T1000 (cell line): ENCODE results near the gene ZNF580.

Experiments used
- DNase-seq: peaks from one replicate; lab custom pipeline; 2025; ENCODE audit warnings: mixed read lengths; lab: John Stamatoyannopoulos, UW

Gene ZNF580

GRCh38 chr19:55679343-55680257, 38.8 kb downstream of the ZNF580 start:
- no peak for DNase-seq

- no peak for DNase-seq
These were observed 39.7 kb downstream of the ZNF580 start for GRCh38 chr19:55680339-55681130.

GRCh38 chr19:55681131-55682092, 40.6 kb downstream of the ZNF580 start:
- DNase-seq = no peak

GRCh38 chr19:55683449-55684261, 42.9 kb downstream of the ZNF580 start:
- DNase-seq = no peak

- no peak for DNase-seq
These were observed 44.3 kb downstream of the ZNF580 start for GRCh38 chr19:55684946-55685681.

GRCh38 chr19:55685776-55686175, 45.0 kb downstream of the ZNF580 start:
- DNase-seq = no peak

GRCh38 chr19:55686311-55687050, 45.7 kb downstream of the ZNF580 start:
- no peak for DNase-seq

- DNase-seq = no peak
These were observed 46.7 kb downstream of the ZNF580 start for GRCh38 chr19:55687281-55688201.

GRCh38 chr19:55688422-55689218, 47.8 kb downstream of the ZNF580 start:
- no peak for DNase-seq

- no peak for DNase-seq
These were observed 48.8 kb downstream of the ZNF580 start for GRCh38 chr19:55689411-55690108.

GRCh38 chr19:55690109-55690768, 49.4 kb downstream of the ZNF580 start:
- no peak for DNase-seq

- DNase-seq = no peak
These were observed 50.2 kb downstream of the ZNF580 start for GRCh38 chr19:55690769-55691545.

- DNase-seq = no peak
These were observed 51.0 kb downstream of the ZNF580 start for GRCh38 chr19:55691561-55692481.

GRCh38 chr19:55692681-55693081, 51.9 kb downstream of the ZNF580 start:
- DNase-seq = no peak
